Measurements from ENCODE around the gene SMIM21. TPM values are rescaled to one million over a fixed set of nuclear protein-coding genes. Genes with fewer than 3 reads are reported as not detected.

The SMIM21 gene
- total and polyA plus RNA-seq, 2 of the 8 experiments (the other 6 are each of a cell fraction or from before 2014, with no cell fraction given) = not detected

- H3K4me2 ChIP-seq (ENCODE audit: insufficient read depth in 1 of 2, low read depth in 2 of 2, low read length in 2 of 2) = no peak overlapping the region
- no peak for FAIRE-seq
- no peaks in the 10 kb centered on the region for H3K23me2 ChIP-seq (ENCODE audit: low read depth, low read length)
- TF ChIP-seq SIRT6 (IDR thresholded peaks at IDR 0.05; ENCODE audit: low read length) = no peak
- TF ChIP-seq POU5F1 (IDR thresholded peaks at IDR 0.05; ENCODE audit: low read depth, low read length) = no peak
- TF ChIP-seq ASH2L (IDR thresholded peaks at IDR 0.05; ENCODE audit: low read length) = no peak
- TF ChIP-seq EP300 (IDR thresholded peaks at IDR 0.05; ENCODE audit: borderline replicate concordance in 1 of 2, low read depth in 2 of 2, low read length in 2 of 2) = no peak
- TF ChIP-seq RBBP5 (IDR thresholded peaks at IDR 0.05; ENCODE audit: borderline replicate concordance, low read depth, low read length) = no peak
- TF ChIP-seq YY1 (IDR thresholded peaks at IDR 0.05; ENCODE audit: low read depth, low read length) = no peak
- TF ChIP-seq CBX5 (IDR thresholded peaks at IDR 0.05; ENCODE audit: low read depth, low read length) = no peak
- no peak for TF ChIP-seq RXRA (IDR thresholded peaks at IDR 0.05; ENCODE audit: insufficient read depth, low read depth, low read length)
- no peak for TF ChIP-seq GTF2F1 (IDR thresholded peaks at IDR 0.05; ENCODE audit: borderline replicate concordance, low read depth, low read length)
- TF ChIP-seq FOSL1 (IDR thresholded peaks at IDR 0.05; ENCODE audit: insufficient read depth, low read depth, low read length) = no peak
- no peak for TF ChIP-seq KDM5A (IDR thresholded peaks at IDR 0.05; ENCODE audit: low read length)
- TF ChIP-seq EGR1 (IDR thresholded peaks at IDR 0.05; ENCODE audit: borderline replicate concordance, low read depth, low read length) = no peak
- no peak for TF ChIP-seq MAX (IDR thresholded peaks at IDR 0.05)
- no peak for TF ChIP-seq USF2 (IDR thresholded peaks at IDR 0.05; ENCODE audit: low read length)
Observed at GRCh38 chr18:75441896-75442295, 14.4 kb upstream of the SMIM21 start.

More at GRCh38 chr18:75441896-75442295, 14.4 kb upstream of the SMIM21 start:
- Histone ChIP-seq H2BK15ac (ENCODE audit: low read length) (no peak overlapping the region), H2BK12ac (ENCODE audit: low read depth, low read length) (no peak overlapping the region), H2BK5ac (ENCODE audit: low read depth, low read length) (no peak overlapping the region), H3K4ac (replicated peaks; ENCODE audit: insufficient read length, low read depth, low read length) (no peak overlapping the region), H4K20me1 (replicated peaks in 1 of 2; ENCODE audit: control insufficient read depth in 1 of 2, insufficient read depth in 2 of 2, low read length in 2 of 2) (no peaks in the 10 kb centered on the region), H3K9ac (replicated peaks in 1 of 4; ENCODE audit: extremely low read depth in 1 of 4, low read depth in 3 of 4, low read length in 3 of 4) (no peak overlapping the region), H3K18ac (ENCODE audit: extremely low read depth, low read length) (no peak overlapping the region), H3K14ac (ENCODE audit: insufficient read length) (no peak overlapping the region), H2BK120ac (replicated peaks; ENCODE audit: low read depth, low read length) (no peak overlapping the region), H4K8ac (ENCODE audit: extremely low read depth, insufficient read depth, low read length) (no peak overlapping the region), H3K4me1 (replicated peaks in 1 of 4; ENCODE audit: control insufficient read depth in 3 of 4, insufficient read depth in 4 of 4, low read length in 3 of 4) (no peaks in the 10 kb centered on the region), H3K79me1 (ENCODE audit: low read depth, low read length) (no peaks in the 10 kb centered on the region), H4K91ac (replicated peaks; ENCODE audit: insufficient read length, low read length) (no peak overlapping the region), H2BK20ac (ENCODE audit: low read length) (no peak overlapping the region), H3K27me3 (replicated peaks in 1 of 4; ENCODE audit: control insufficient read depth in 3 of 4, extremely low read depth in 1 of 4, insufficient read depth in 3 of 4, low read length in 3 of 4) (no peaks in the 10 kb centered on the region), H3K36me3 (ENCODE audit: control insufficient read depth in 2 of 4, insufficient read depth in 4 of 4, low read length in 3 of 4) (no peaks in the 10 kb centered on the region), H3K9me3 (ENCODE audit: insufficient read depth in 2 of 2, low read depth in 1 of 2, low read length in 1 of 2) (no peaks in the 10 kb centered on the region), H4K5ac (ENCODE audit: insufficient read length, low read depth, low read length) (no peak overlapping the region), H3K27ac (ENCODE audit: low read depth, low read length) (no peak overlapping the region), H2AFZ (ENCODE audit: low read length) (no peak overlapping the region), H3K56ac (replicated peaks; ENCODE audit: insufficient read length, low read depth, low read length) (no peak overlapping the region), H3K23ac (ENCODE audit: insufficient read length) (no peak overlapping the region), H2AK5ac (ENCODE audit: low read depth, low read length) (no peak overlapping the region), H3K79me2 (ENCODE audit: control insufficient read depth in 1 of 2, insufficient read depth in 2 of 2, low read length in 2 of 2) (no peaks in the 10 kb centered on the region), H3K4me3 (ENCODE audit: extremely low read depth in 1 of 4, insufficient read depth in 2 of 4, low read depth in 3 of 4, low read length in 4 of 4) (no peak overlapping the region)
- CTCF ChIA-PET (ENCODE audit: partially characterized antibody) = interaction anchor here (1.5 kb wide), 1 partner anchor 784 kb away, joined by 4 read pairs; no protein-coding TSS in a partner anchor
- DNase-seq (ENCODE audit: low read depth in 1 of 2, low spot score in 2 of 2) = no peak
- 89% methylated on average over 5 of the region's 5 CpGs; no CpG with 5 or more reads in 1 of the 2 experiments for WGBS, 2 experiments (ENCODE audit: extremely low coverage in 1 of 2, insufficient coverage in 1 of 2, insufficient read length in 1 of 2, insufficient replicate concordance in 2 of 2, low coverage in 1 of 2, low lambda C conversion rate in 2 of 2, missing lambda C conversion rate in 1 of 2)
- POLR2A ChIA-PET (ENCODE audit: partially characterized antibody) = no interaction called here
